Activated T-helper 1 cell treated with anti-CD3 and anti-CD28 coated beads, Interleukin-12 subunit alpha, Interleukin-12 subunit beta, Interleukin-2, Interleukin-4 antibody, amounts not matched to agents 30 ng/mL and 10 ng/mL and 1 ng/mL, durations not matched to agents 14 hours and 24 hours and 36 hours (primary cell): ENCODE results near the gene NKAIN4. TPM values are rescaled to one million over a fixed set of nuclear protein-coding genes. Genes with fewer than 3 reads are reported as not detected.
A peak's percentile ranks its signal among the peaks of the same experiment; 100 is the strongest.
"Not testable (repeated sequence)": the region's sequence is repeated elsewhere in the genome, so short reads cannot be mapped to it uniquely, and the experiment has no call there.

Source experiments
- DNase-seq: peaks from one replicate; pipeline ENCODE4 v3.0.0; 2021; ENCODE audit warnings: low spot score
- H3K27ac Mint-ChIP-seq: one replicate; pipeline ENCODE4 v1.8.0; 2021; ENCODE audit warnings: mild to moderate bottlenecking, mixed read lengths
- H3K27me3 Mint-ChIP-seq: one replicate; pipeline ENCODE4 v1.8.0; 2022; ENCODE audit warnings: mild to moderate bottlenecking, moderate library complexity, mixed read lengths; ENCODE audit not compliant: insufficient read depth
- H3K36me3 Mint-ChIP-seq: one replicate; pipeline ENCODE4 v1.8.0; 2021; ENCODE audit warnings: low read depth, mixed read lengths
- H3K4me1 Mint-ChIP-seq: one replicate; pipeline ENCODE4 v1.8.0; 2021; ENCODE audit warnings: low read depth, mixed read lengths
- H3K4me3 Mint-ChIP-seq: one replicate; pipeline ENCODE4 v1.8.0; 2021; ENCODE audit warnings: mild to moderate bottlenecking, moderate library complexity, mixed read lengths
- H3K9me3 Mint-ChIP-seq: one replicate; pipeline ENCODE4 v1.8.0; 2021; ENCODE audit warnings: mixed read lengths
- intact Hi-C: fragments of 100-400 bp; cut with micrococcal nuclease; formaldehyde crosslinking; loops from one replicate; pipeline ENCODE4 v1.15.1; 2024
- total RNA-seq: library from RNA; stranded (reverse); gene quantifications from 2 replicates; pipeline ENCODE4 v1.2.3, GENCODE V29; 2022

The NKAIN4 gene
- total RNA-seq, 1 donor from 2014 or later = not detected

GRCh38 chr20:63232235-63233060 is 21.8 kb downstream of the NKAIN4 start:
- Mint-ChIP-seq H3K27ac (no peak overlapping the region), H3K9me3 (no peaks in the 10 kb centered on the region), H3K4me3 (no peak overlapping the region), H3K36me3 (no peaks in the 10 kb centered on the region), H3K4me1 (no peaks in the 10 kb centered on the region), H3K27me3 (peaks cover 34% of the 10 kb centered on the region)
- intact Hi-C loops = no loop called here
- DNase-seq = no peak

GRCh38 chr20:63230800-63231268 is 23.4 kb downstream of the NKAIN4 start:
- Mint-ChIP-seq H3K36me3 (no peaks in the 10 kb centered on the region), H3K9me3 (no peaks in the 10 kb centered on the region), H3K27ac (no peak overlapping the region), H3K27me3 (peaks cover 34% of the 10 kb centered on the region), H3K4me1 (no peaks in the 10 kb centered on the region), H3K4me3 (no peak overlapping the region)
- no peak for DNase-seq
- intact Hi-C loops = no loop called here

- Mint-ChIP-seq H3K4me3 (no peak overlapping the region), H3K27ac (no peak overlapping the region), H3K4me1 (no peaks in the 10 kb centered on the region), H3K36me3 (no peaks in the 10 kb centered on the region), H3K9me3 (no peaks in the 10 kb centered on the region), H3K27me3 (peaks cover 36% of the 10 kb centered on the region)
- intact Hi-C loops = no loop called here
- no peak for DNase-seq
These were observed 25.5 kb downstream of the NKAIN4 start for GRCh38 chr20:63228806-63229205.

- Mint-ChIP-seq H3K4me1 (no peaks in the 10 kb centered on the region), H3K27ac (no peak overlapping the region), H3K36me3 (no peaks in the 10 kb centered on the region), H3K27me3 (peaks cover 35% of the 10 kb centered on the region), H3K4me3 (no peak overlapping the region), H3K9me3 (no peaks in the 10 kb centered on the region)
- DNase-seq = no peak
- intact Hi-C loops = no loop called here
These were observed 27.0 kb downstream of the NKAIN4 start for GRCh38 chr20:63227260-63227659.

GRCh38 chr20:63226042-63226943 is 28.0 kb downstream of the NKAIN4 start:
- H3K4me3 Mint-ChIP-seq = no peak overlapping the region
- intact Hi-C loops = no loop called here
- DNase-seq = no peak
- no peaks in the 10 kb centered on the region for H3K4me1 Mint-ChIP-seq
- no peak overlapping the region for H3K27ac Mint-ChIP-seq
- no peaks in the 10 kb centered on the region for H3K9me3 Mint-ChIP-seq
- H3K36me3 Mint-ChIP-seq = no peaks in the 10 kb centered on the region
- H3K27me3 Mint-ChIP-seq = peaks cover 31% of the 10 kb centered on the region

GRCh38 chr20:63225082-63225454 is 29.2 kb downstream of the NKAIN4 start:
- Mint-ChIP-seq H3K4me3 (no peak overlapping the region), H3K36me3 (no peaks in the 10 kb centered on the region), H3K9me3 (no peaks in the 10 kb centered on the region), H3K4me1 (no peaks in the 10 kb centered on the region), H3K27ac (no peak overlapping the region), H3K27me3 (peaks cover 18% of the 10 kb centered on the region)
- DNase-seq = no peak
- intact Hi-C loops = no loop called here

GRCh38 chr20:63224412-63225081 is 29.7 kb downstream of the NKAIN4 start:
- Mint-ChIP-seq H3K4me1 (no peaks in the 10 kb centered on the region), H3K9me3 (no peaks in the 10 kb centered on the region)
- intact Hi-C loops = no loop called here

GRCh38 chr20:63223826-63224207 is 30.4 kb downstream of the NKAIN4 start:
- Mint-ChIP-seq H3K27ac (no peak overlapping the region), H3K4me3 (no peak overlapping the region), H3K4me1 (no peaks in the 10 kb centered on the region), H3K27me3 (peaks cover 11% of the 10 kb centered on the region), H3K36me3 (no peaks in the 10 kb centered on the region), H3K9me3 (no peaks in the 10 kb centered on the region)
- DNase-seq = no peak
- intact Hi-C loops = loop anchor here (1.0 kb wide), 1 partner anchor 157 kb away; no protein-coding TSS in a partner anchor

More at GRCh38 chr20:63224412-63225081, 29.7 kb downstream of the NKAIN4 start:
- Mint-ChIP-seq H3K27ac (no peak overlapping the region), H3K36me3 (no peaks in the 10 kb centered on the region), H3K27me3 (peaks cover 16% of the 10 kb centered on the region), H3K4me3 (no peak overlapping the region)
- no peak for DNase-seq

- H3K4me3 Mint-ChIP-seq = no peak overlapping the region
- intact Hi-C loops = loop anchor here (1.0 kb wide), 1 partner anchor 158 kb away; no protein-coding TSS in a partner anchor
- H3K27ac Mint-ChIP-seq = no peak overlapping the region
These were observed 31.0 kb downstream of the NKAIN4 start for GRCh38 chr20:63223121-63223825.

GRCh38 chr20:63222541-63222940 is 31.7 kb downstream of the NKAIN4 start:
- H3K27ac Mint-ChIP-seq = no peak overlapping the region
- no peak for DNase-seq
- H3K4me3 Mint-ChIP-seq = no peak overlapping the region
- H3K27me3 Mint-ChIP-seq = peaks cover 4% of the 10 kb centered on the region
- no peaks in the 10 kb centered on the region for H3K4me1 Mint-ChIP-seq
- intact Hi-C loops = no loop called here
- H3K9me3 Mint-ChIP-seq = no peaks in the 10 kb centered on the region
- no peaks in the 10 kb centered on the region for H3K36me3 Mint-ChIP-seq

More at GRCh38 chr20:63223121-63223825, 31.0 kb downstream of the NKAIN4 start:
- DNase-seq = peak; percentile 19
- Mint-ChIP-seq H3K36me3 (no peaks in the 10 kb centered on the region), H3K4me1 (no peaks in the 10 kb centered on the region), H3K27me3 (peaks cover 6% of the 10 kb centered on the region), H3K9me3 (no peaks in the 10 kb centered on the region)

- H3K4me1 Mint-ChIP-seq, H3K9me3 Mint-ChIP-seq, intact Hi-C loops, H3K36me3 Mint-ChIP-seq, H3K27ac Mint-ChIP-seq, DNase-seq, H3K4me3 Mint-ChIP-seq, H3K27me3 Mint-ChIP-seq: not testable (repeated sequence)
These were observed 32.7 kb downstream of the NKAIN4 start for GRCh38 chr20:63221400-63222053.
